MCF 10A (cell line): ENCODE measurements around the gene TRIM25. TPM values are rescaled to one million over a fixed set of nuclear protein-coding genes. Genes with fewer than 3 reads are reported as not detected.

ENCODE experiments used
- BruUV-seq: library from RNA; stranded (reverse); fragments of 400-500 nt; replicated peaks from 2 replicates; lab custom pipeline; 2021; lab: Mats Ljungman, UMichigan
- CTCF ChIA-PET: fragments of 300-600 bp; sonication (Branson Sonifier 250); formaldehyde crosslinking; extraction: SDS; loops from one replicate; lab custom pipeline; 2021; ENCODE audit warnings: antibody characterized with exemption, inconsistent platforms; lab: Yijun Ruan, JAX
- POLR2A ChIA-PET: fragments of 300-600, 350-650 bp; sonication (Branson Sonifier 250); formaldehyde crosslinking; extraction: SDS; loops from one replicate; lab custom pipeline; 2020; ENCODE audit warnings: antibody characterized with exemption, inconsistent platforms; lab: Yijun Ruan, JAX
- DNase-seq: peaks from one replicate; pipeline ENCODE4 v3.0.0-alpha.2; 2018; ENCODE audit not compliant: unreplicated experiment
- H3K27ac Mint-ChIP-seq: one replicate; pipeline ENCODE4 v1.8.0; 2022; ENCODE audit warnings: mild to moderate bottlenecking, low read depth, mixed read lengths; ENCODE audit not compliant: unreplicated experiment
- H3K27me3 Mint-ChIP-seq: one replicate; pipeline ENCODE4 v1.8.0; 2022; ENCODE audit warnings: mixed read lengths; ENCODE audit not compliant: insufficient read depth, unreplicated experiment
- H3K36me3 Mint-ChIP-seq: one replicate; pipeline ENCODE4 v1.8.0; 2022; ENCODE audit warnings: mild to moderate bottlenecking, moderate library complexity, mixed read lengths; ENCODE audit not compliant: insufficient read depth, unreplicated experiment
- H3K4me1 Mint-ChIP-seq: one replicate; pipeline ENCODE4 v1.8.0; 2022; ENCODE audit warnings: mixed read lengths; ENCODE audit not compliant: insufficient read depth, unreplicated experiment
- H3K4me3 Mint-ChIP-seq: one replicate; pipeline ENCODE4 v1.8.0; 2022; ENCODE audit warnings: mild to moderate bottlenecking, moderate library complexity, mixed read lengths; ENCODE audit not compliant: unreplicated experiment
- H3K9me3 Mint-ChIP-seq: one replicate; pipeline ENCODE4 v1.8.0; 2022; ENCODE audit warnings: mixed read lengths; ENCODE audit not compliant: unreplicated experiment
- intact Hi-C: fragments of 100-400 bp; cut with micrococcal nuclease; formaldehyde crosslinking; loops from 2 replicates; pipeline ENCODE4 v1.14.1; 2022
- total RNA-seq: library from RNA; stranded (reverse); gene quantifications from 2 replicates; pipeline ENCODE4 v1.2.3, GENCODE V29; 2022
- TF ChIP-seq, protein P1 (sequence below): fragments of 200-600 bp; IDR thresholded peaks from one replicate; pipeline ENCODE4 v1.8.0; 2022; ENCODE audit warnings: antibody characterized with exemption, mild to moderate bottlenecking; ENCODE audit not compliant: unreplicated experiment

The TRIM25 gene
- total RNA-seq, 1 experiment from 2014 or later, result 178 TPM

- H3K4me3 Mint-ChIP-seq, result no peak overlapping the region
- H3K4me1 Mint-ChIP-seq, result peaks cover 15% of the 10 kb centered on the region
- peaks cover 61% of the 10 kb centered on the region for H3K36me3 Mint-ChIP-seq
- H3K27ac Mint-ChIP-seq, result no peak overlapping the region
- intact Hi-C loops, result no loop called here
- ChIA-PET CTCF (interaction anchor here (0.9 to 2.2 kb wide), 6 partner anchors 9 to 118 kb away, joined by 3 to 5 read pairs (median 4); partner anchors contain the start of gene TRIM25), POLR2A (interaction anchor here (0.5 to 1.7 kb wide), 4 partner anchors 9 to 1210 kb away, joined by 3 to 6 read pairs (median 4); no protein-coding TSS in a partner anchor)
- DNase-seq, result no peak
- H3K27me3 Mint-ChIP-seq, result no peaks in the 10 kb centered on the region
- BruUV-seq, result no TSS peak
- H3K9me3 Mint-ChIP-seq, result no peaks in the 10 kb centered on the region
- TF ChIP-seq, protein P1, sequence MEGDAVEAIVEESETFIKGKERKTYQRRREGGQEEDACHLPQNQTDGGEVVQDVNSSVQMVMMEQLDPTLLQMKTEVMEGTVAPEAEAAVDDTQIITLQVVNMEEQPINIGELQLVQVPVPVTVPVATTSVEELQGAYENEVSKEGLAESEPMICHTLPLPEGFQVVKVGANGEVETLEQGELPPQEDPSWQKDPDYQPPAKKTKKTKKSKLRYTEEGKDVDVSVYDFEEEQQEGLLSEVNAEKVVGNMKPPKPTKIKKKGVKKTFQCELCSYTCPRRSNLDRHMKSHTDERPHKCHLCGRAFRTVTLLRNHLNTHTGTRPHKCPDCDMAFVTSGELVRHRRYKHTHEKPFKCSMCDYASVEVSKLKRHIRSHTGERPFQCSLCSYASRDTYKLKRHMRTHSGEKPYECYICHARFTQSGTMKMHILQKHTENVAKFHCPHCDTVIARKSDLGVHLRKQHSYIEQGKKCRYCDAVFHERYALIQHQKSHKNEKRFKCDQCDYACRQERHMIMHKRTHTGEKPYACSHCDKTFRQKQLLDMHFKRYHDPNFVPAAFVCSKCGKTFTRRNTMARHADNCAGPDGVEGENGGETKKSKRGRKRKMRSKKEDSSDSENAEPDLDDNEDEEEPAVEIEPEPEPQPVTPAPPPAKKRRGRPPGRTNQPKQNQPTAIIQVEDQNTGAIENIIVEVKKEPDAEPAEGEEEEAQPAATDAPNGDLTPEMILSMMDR, result no peak
Observed at GRCh38 chr17:56936697-56937322, 23.0 kb upstream of the TRIM25 start.

DNA sequence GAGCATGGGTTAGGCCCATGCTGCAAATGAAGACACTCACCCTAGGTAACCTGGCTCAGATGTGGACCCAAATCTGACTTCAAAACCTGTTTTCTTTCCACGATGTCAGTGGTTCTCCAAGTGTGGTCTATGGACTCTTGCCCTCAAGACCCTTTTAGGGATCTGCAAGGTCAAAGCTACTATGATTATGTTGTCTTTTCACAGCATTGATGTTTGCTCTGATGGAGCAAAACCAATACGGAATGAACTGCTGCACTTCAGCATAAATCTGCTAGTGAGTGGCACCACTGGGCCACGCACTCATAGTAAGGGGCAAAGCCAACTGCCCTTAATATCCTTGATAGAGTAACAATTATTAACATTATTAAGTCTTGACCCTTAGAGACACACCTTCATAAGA, 21.6 kb upstream of the TRIM25 start:
- CTCF ChIA-PET, result interaction anchor here (0.7 to 2.2 kb wide), 3 partner anchors 25 to 117 kb away, joined by 3 to 5 read pairs (median 5); partner anchors contain the start of gene COIL
- no peaks in the 10 kb centered on the region for H3K9me3 Mint-ChIP-seq
- intact Hi-C loops, result no loop called here
- H3K27ac Mint-ChIP-seq, result no peak overlapping the region
- no peak overlapping the region for H3K4me3 Mint-ChIP-seq
- BruUV-seq, result no TSS peak
- POLR2A ChIA-PET, result interaction anchor here (1.4 to 1.7 kb wide), 2 partner anchors 8 to 16 kb away, joined by 4 to 6 read pairs; no protein-coding TSS in a partner anchor
- peaks cover 54% of the 10 kb centered on the region for H3K36me3 Mint-ChIP-seq
- H3K27me3 Mint-ChIP-seq, result no peaks in the 10 kb centered on the region
- TF ChIP-seq, protein P1, result no peak
- DNase-seq, result no peak
- peaks cover 15% of the 10 kb centered on the region for H3K4me1 Mint-ChIP-seq

DNA sequence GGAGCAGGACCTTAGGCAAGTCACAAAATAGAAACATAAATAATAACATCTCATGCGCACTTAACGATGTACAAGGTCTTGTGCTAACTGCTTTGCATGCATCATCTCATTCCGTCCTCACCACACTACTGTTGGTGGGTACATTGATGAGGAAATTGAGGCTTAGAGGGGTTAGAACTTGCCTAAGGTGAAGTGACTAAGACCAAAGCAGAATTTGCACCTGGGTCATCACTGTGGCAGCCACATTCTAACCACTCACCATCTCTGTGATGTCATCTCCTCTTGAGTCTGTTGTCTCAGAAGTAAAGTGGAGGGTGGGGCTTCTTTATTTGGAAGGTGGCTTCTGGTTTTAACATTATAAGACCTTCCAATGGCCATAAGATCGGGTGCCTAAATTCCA, 20.4 kb upstream of the TRIM25 start:
- no peaks in the 10 kb centered on the region for H3K9me3 Mint-ChIP-seq
- DNase-seq, result no peak
- H3K4me3 Mint-ChIP-seq, result no peak overlapping the region
- BruUV-seq, result no TSS peak
- no peaks in the 10 kb centered on the region for H3K27me3 Mint-ChIP-seq
- H3K4me1 Mint-ChIP-seq, result peaks cover 15% of the 10 kb centered on the region
- intact Hi-C loops, result no loop called here
- POLR2A ChIA-PET, result interaction anchor here (1.5 kb wide), 1 partner anchor 20 kb away, joined by 3 read pairs; the partner anchor contains the start of gene TRIM25
- TF ChIP-seq, protein P1, result no peak
- H3K27ac Mint-ChIP-seq, result no peak overlapping the region
- peaks cover 45% of the 10 kb centered on the region for H3K36me3 Mint-ChIP-seq
- CTCF ChIA-PET, result no interaction called here

GRCh38 chr17:56933868-56934267, 20.0 kb upstream of the TRIM25 start:
- TF ChIP-seq, protein P1, result no peak
- no TSS peak for BruUV-seq
- CTCF ChIA-PET, result no interaction called here
- POLR2A ChIA-PET, result interaction anchor here (1.5 kb wide), 1 partner anchor 20 kb away, joined by 3 read pairs; the partner anchor contains the start of gene TRIM25
- peaks cover 15% of the 10 kb centered on the region for H3K4me1 Mint-ChIP-seq
- H3K4me3 Mint-ChIP-seq, result no peak overlapping the region
- H3K36me3 Mint-ChIP-seq, result peaks cover 43% of the 10 kb centered on the region
- no peak overlapping the region for H3K27ac Mint-ChIP-seq
- H3K9me3 Mint-ChIP-seq, result no peaks in the 10 kb centered on the region
- no peak for DNase-seq
- intact Hi-C loops, result no loop called here
- H3K27me3 Mint-ChIP-seq, result no peaks in the 10 kb centered on the region
